ENCODE data around the gene DLX1.
A peak's percentile ranks its signal among the peaks of the same experiment; 100 is the strongest.

DNA sequence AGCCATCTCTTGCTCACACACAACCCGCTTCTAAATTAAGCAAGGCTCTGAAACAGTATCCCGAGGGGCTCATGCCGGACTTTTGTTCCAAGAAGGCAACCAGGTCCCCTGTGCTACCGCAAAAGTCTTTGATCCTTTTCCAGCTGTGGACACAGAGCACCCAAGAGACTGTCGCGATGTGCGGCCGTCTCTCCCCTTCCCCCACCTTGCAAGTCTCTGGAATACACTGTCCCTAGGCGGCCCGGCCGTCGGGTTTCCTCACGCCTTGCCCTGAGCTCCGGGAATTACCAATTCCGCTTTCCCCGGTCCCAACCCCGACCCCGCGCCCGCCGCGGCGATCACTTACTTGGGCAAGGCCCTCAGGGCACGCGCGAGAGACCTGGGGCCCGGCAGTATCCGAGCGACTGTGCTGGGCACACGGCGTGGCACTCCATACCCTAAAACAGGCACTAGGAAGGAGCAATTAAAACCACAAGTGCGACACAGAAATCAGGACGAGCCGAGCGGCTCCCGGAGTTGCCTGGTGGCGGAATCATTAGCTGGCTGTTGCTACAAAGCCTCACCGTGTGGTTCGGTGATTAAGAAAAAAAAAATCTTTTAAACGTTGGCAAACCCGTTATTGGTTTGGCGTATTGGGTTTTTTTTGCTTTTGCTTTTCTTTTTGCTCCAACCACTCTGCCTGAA is 2.2 kb upstream of the DLX1 start:
- TF ChIP-seq, protein P1, sequence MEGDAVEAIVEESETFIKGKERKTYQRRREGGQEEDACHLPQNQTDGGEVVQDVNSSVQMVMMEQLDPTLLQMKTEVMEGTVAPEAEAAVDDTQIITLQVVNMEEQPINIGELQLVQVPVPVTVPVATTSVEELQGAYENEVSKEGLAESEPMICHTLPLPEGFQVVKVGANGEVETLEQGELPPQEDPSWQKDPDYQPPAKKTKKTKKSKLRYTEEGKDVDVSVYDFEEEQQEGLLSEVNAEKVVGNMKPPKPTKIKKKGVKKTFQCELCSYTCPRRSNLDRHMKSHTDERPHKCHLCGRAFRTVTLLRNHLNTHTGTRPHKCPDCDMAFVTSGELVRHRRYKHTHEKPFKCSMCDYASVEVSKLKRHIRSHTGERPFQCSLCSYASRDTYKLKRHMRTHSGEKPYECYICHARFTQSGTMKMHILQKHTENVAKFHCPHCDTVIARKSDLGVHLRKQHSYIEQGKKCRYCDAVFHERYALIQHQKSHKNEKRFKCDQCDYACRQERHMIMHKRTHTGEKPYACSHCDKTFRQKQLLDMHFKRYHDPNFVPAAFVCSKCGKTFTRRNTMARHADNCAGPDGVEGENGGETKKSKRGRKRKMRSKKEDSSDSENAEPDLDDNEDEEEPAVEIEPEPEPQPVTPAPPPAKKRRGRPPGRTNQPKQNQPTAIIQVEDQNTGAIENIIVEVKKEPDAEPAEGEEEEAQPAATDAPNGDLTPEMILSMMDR (IDR thresholded peaks at IDR 0.05; ENCODE audit: low read depth, low read length, poor library complexity, severe bottlenecking) = no peak
- TF ChIP-seq EZH2phosphoT487 (IDR thresholded peaks at IDR 0.05; ENCODE audit: borderline replicate concordance, low read length) = peak; percentile 92; the same call in 1 of the 2 replicates

Data from DOHH2 (cell line).